Pancreas (tissue), 10 donors: ENCODE results near the gene NDUFA13. TPM values are rescaled to one million over a fixed set of nuclear protein-coding genes. Genes with fewer than 3 reads are reported as not detected.

ENCODE experiments used
- ATAC-seq, 4 donors: fragments of 200-7000 bp; cut with Tn5 transposase; one replicate each; pipeline versions ENCODE4 v1.8.0 to v1.9.1; 2020; ENCODE audit warnings: mild to moderate bottlenecking in 4 of 4, moderate library complexity in 4 of 4
- DNase-seq, 6 donors: peaks; one replicate each; pipeline ENCODE4 v3.0.0-alpha.2; 2020
- FAIRE-seq: peaks from 2 replicates; lab custom pipeline; 2012; peaks lifted over from hg19 to GRCh38; lab: Jason Lieb, UNC
- H3K27ac ChIP-seq, 4 donors: fragments of 200-600 bp; sonication (generic); 1 replicate in 3 of 4; 2 replicates in 1 of 4; pipeline versions ENCODE4 v1.5.0 to v1.8.0; 2020
- H3K27me3 ChIP-seq, 4 donors: fragments of 200-600 bp; one replicate each; pipeline ENCODE4 v1.8.0; 2021
- H3K36me3 ChIP-seq, 3 donors: fragments of 200-600 bp; sonication (generic) in 1 of 3; one replicate each; pipeline versions ENCODE4 v1.5.0 to v1.8.0; 2020 to 2021
- H3K4me1 ChIP-seq, 3 donors: fragments of 200-600 bp; one replicate each; pipeline ENCODE4 v1.8.0; 2021
- H3K4me3 ChIP-seq, 4 donors: fragments of 200-600 bp; sonication (generic) in 2 of 4; one replicate each; pipeline versions ENCODE4 v1.5.0 to v1.8.0; 2020 to 2021
- H3K9me3 ChIP-seq, 4 donors: fragments of 200-600 bp; one replicate each; pipeline ENCODE4 v1.8.0; 2021
- CTCF ChIP-seq, 4 donors: fragments of 200-600 bp; sonication (generic) in 3 of 4; IDR thresholded peaks; one replicate each; pipeline versions ENCODE4 v1.5.0 to v1.8.0; 2021; ENCODE audit warnings: antibody characterized with exemption in 4 of 4
- WGBS, 2 donors: extraction: QIAGEN DNeasy Blood & Tissue Kit; methylation state at CpG; one replicate each; pipeline ENCODE4 v1.1.7; 2013; 5-methylcytosine and 5-hydroxymethylcytosine counted together
- intact Hi-C, 3 donors: fragments of 100-400 bp; cut with DNase I; formaldehyde crosslinking; loops; one replicate each; pipeline versions ENCODE4 v1.11.1 to v1.14.2; 2022
- polyA plus RNA-seq, 2 donors: library from polyadenylated mRNA; stranded (reverse); fragments of 200-250 nt; gene quantifications; one replicate each; pipeline ENCODE4 v1.2.3, GENCODE V29; 2013
- total RNA-seq, 6 donors: library from RNA; stranded (reverse); fragmentation: NEBNext Ultra II Directional in 4 of 6; extraction: Animal tissue kit (Norgen Biotek cat#: 25700) in 4 of 6; gene quantifications; one replicate each; pipeline versions ENCODE4 v1.2.1 to v1.2.4, GENCODE V29; 2021 to 2023
- donor health status: healthy with polysubstance abuse.
- donor health status: DM: no; HTN: no; CAD: no; lungs with moderate emphysema.
- donor health status: DM: no; HTN: no; CAD: no.
- donor health status: control.
- donor health status: control.
- donor health status: Bipolar disorder and iron deficiency.
- donor health status: DM: yes; HTN: yes; CAD: no.
- donor health status: DM: no; HTN: no; CAD: no.
- donor health status: DM: no; HTN: no; CAD: no.
- donor health status: DM: yes; HTN: yes; CAD: no.

Gene NDUFA13
- total and polyA plus RNA-seq, 8 donors: 87.9 to 178 (median 133) TPM

- TF ChIP-seq CTCF (IDR thresholded peaks at IDR 0.05): no peak
- H3K9me3 ChIP-seq: no peaks in the 10 kb centered on the region
- H3K27me3 ChIP-seq: no peaks in the 10 kb centered on the region
- DNase-seq (no peak), FAIRE-seq (no peak), ATAC-seq (no peak)
- intact Hi-C loops: no loop called here
- peaks cover 0 to 8% (median 0%) of the 10 kb centered on the region in 3 donors for H3K36me3 ChIP-seq
- no peak overlapping the region for H3K27ac ChIP-seq
- no peak overlapping the region for H3K4me3 ChIP-seq
- WGBS, 2 donors: 92 to 94% methylated on average over 26 to 27 of the region's 27 CpGs
- H3K4me1 ChIP-seq: no peaks in the 10 kb centered on the region
Measured at GRCh38 chr19:19527674-19528625, 11.9 kb downstream of the NDUFA13 start.

GRCh38 chr19:19528721-19529490, 12.9 kb downstream of the NDUFA13 start, which contains the start of gene YJEFN3:
TSS of gene YJEFN3 (plus strand) at chr19:19528911. CDS start at chr19:19528933, 22 bp downstream.
- Histone ChIP-seq H3K36me3 (peaks cover 0 to 8% (median 0%) of the 10 kb centered on the region in 3 donors), H3K27me3 (no peaks in the 10 kb centered on the region), H3K4me1 (no peaks in the 10 kb centered on the region), H3K9me3 (no peaks in the 10 kb centered on the region), H3K27ac (no peak within 1 kb of the TSS), H3K4me3 (no peak within 1 kb of the TSS)
- intact Hi-C loops: no loop called here
- DNase-seq (no peak), FAIRE-seq (no peak), ATAC-seq (peak in 1 of 4 donors; percentile 9)
- TF ChIP-seq CTCF (IDR thresholded peaks at IDR 0.05): no peak
- 73 to 79% methylated on average over 44 to 50 of the region's 50 CpGs for WGBS, 2 donors

- FAIRE-seq (no peak), DNase-seq (no peak), ATAC-seq (no peak)
- intact Hi-C loops: loop anchor here in 2 of 3 donors (5.0 to 10.0 kb wide), 3 partner anchors 112 to 425 kb away; partner anchors contain the start of gene GMIP (in 1 of the 2)
- Histone ChIP-seq H3K27ac (no peak overlapping the region), H3K9me3 (no peaks in the 10 kb centered on the region), H3K4me3 (no peak overlapping the region), H3K27me3 (no peaks in the 10 kb centered on the region), H3K4me1 (no peaks in the 10 kb centered on the region), H3K36me3 (peaks cover 0 to 8% (median 0%) of the 10 kb centered on the region in 3 donors)
- WGBS, 2 donors: 60 to 75% methylated on average over 11 of the region's 11 CpGs
- TF ChIP-seq CTCF (IDR thresholded peaks at IDR 0.05): no peak
Measured at GRCh38 chr19:19529783-19530422, 13.9 kb downstream of the NDUFA13 start.

- Histone ChIP-seq H3K4me1 (no peaks in the 10 kb centered on the region), H3K27me3 (no peaks in the 10 kb centered on the region), H3K27ac (no peak overlapping the region), H3K4me3 (no peak overlapping the region), H3K36me3 (peaks cover 0 to 8% (median 0%) of the 10 kb centered on the region in 3 donors), H3K9me3 (no peaks in the 10 kb centered on the region)
- intact Hi-C loops: loop anchor here in 2 of 3 donors (5.0 to 10.0 kb wide), 3 partner anchors 112 to 424 kb away; partner anchors contain the start of gene GMIP (in 1 of the 2)
- DNase-seq (no peak), FAIRE-seq (no peak), ATAC-seq (no peak)
- TF ChIP-seq CTCF (IDR thresholded peaks at IDR 0.05): no peak
- 58 to 60% methylated on average over 9 of the region's 9 CpGs for WGBS, 2 donors
Measured at GRCh38 chr19:19530423-19530804, 14.4 kb downstream of the NDUFA13 start.
